Activated CD8-positive, alpha-beta T cell treated with anti-CD3 and anti-CD28 coated beads for 36 hours (primary cell): Measurements from ENCODE around the gene GCSAM. TPM values are rescaled to one million over a fixed set of nuclear protein-coding genes. Genes with fewer than 3 reads are reported as not detected.

Experiments used
- ATAC-seq: fragments of 200-7000 bp; cut with Tn5 transposase; one replicate; pipeline ENCODE4 v1.10.0; 2021; ENCODE audit warnings: mild to moderate bottlenecking, moderate library complexity
- CTCF ChIA-PET: fragments of 350-600 bp; sonication (Branson Sonifier 250); formaldehyde crosslinking; loops from one replicate; lab custom pipeline; 2021; ENCODE audit warnings: antibody characterized with exemption; lab: Charles Lee
- POLR2A ChIA-PET: fragments of 350-600 bp; sonication (Branson Sonifier 250); formaldehyde crosslinking; loops from one replicate; lab custom pipeline; 2021; ENCODE audit warnings: antibody characterized with exemption; lab: Charles Lee
- DNase-seq: peaks from one replicate; pipeline ENCODE4 v3.0.0-alpha.2; 2020
- H3K27ac Mint-ChIP-seq: one replicate; pipeline ENCODE4 v1.8.0; 2021; ENCODE audit warnings: mild to moderate bottlenecking, mixed read lengths
- H3K27me3 Mint-ChIP-seq: one replicate; pipeline ENCODE4 v1.8.0; 2021; ENCODE audit warnings: mixed read lengths
- H3K36me3 Mint-ChIP-seq: one replicate; pipeline ENCODE4 v1.8.0; 2021; ENCODE audit warnings: low read depth, mixed read lengths
- H3K4me1 Mint-ChIP-seq: one replicate; pipeline ENCODE4 v1.8.0; 2021; ENCODE audit warnings: low read depth, mixed read lengths
- H3K4me3 Mint-ChIP-seq: one replicate; pipeline ENCODE4 v1.8.0; 2021; ENCODE audit warnings: mild to moderate bottlenecking, moderate library complexity, mixed read lengths
- H3K9me3 Mint-ChIP-seq: one replicate; pipeline ENCODE4 v1.8.0; 2021; ENCODE audit warnings: mixed read lengths
- intact Hi-C: fragments of 100-400 bp; cut with micrococcal nuclease; formaldehyde crosslinking; loops from one replicate; pipeline ENCODE4 v1.10.0; 2022
- total RNA-seq, 2 experiments: library from RNA; stranded (reverse); gene quantifications; one replicate each; pipeline ENCODE4 v1.2.3, GENCODE V29; 2021
- TF ChIP-seq, protein P1 (sequence below): fragments of 200-600 bp; IDR thresholded peaks from one replicate; pipeline ENCODE4 v1.8.0; 2022; ENCODE audit warnings: antibody characterized with exemption, mild to moderate bottlenecking

GCSAM gene
- total RNA-seq, 2 experiments from 2014 or later: 9.9 to 12.9 TPM

DNA sequence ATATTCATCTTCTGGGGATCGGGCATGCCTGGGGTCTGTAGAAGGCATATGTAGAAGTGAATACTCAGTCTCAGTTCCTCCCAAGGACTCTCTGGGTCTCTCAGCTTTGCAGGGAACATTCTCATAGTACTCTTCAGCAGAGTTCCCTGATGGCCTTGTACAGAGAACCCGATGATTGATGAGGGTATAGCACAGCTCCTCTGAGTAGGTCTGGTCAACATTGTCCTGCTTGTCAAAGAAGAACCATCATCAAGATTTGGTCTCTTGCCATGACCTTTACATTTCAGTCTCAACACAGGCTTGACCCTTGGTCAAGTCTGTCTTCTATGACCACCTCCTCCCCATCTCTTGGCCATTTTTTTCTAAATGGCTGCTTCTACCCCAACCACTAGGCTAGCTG lies 9.5 kb downstream of the GCSAM start:
- CTCF ChIA-PET: interaction anchor here (0.8 to 3.3 kb wide), 3 partner anchors 12 to 24 kb away, joined by 3 to 19 read pairs (median 4); no protein-coding TSS in a partner anchor
- intact Hi-C loops: no loop called here

DNA sequence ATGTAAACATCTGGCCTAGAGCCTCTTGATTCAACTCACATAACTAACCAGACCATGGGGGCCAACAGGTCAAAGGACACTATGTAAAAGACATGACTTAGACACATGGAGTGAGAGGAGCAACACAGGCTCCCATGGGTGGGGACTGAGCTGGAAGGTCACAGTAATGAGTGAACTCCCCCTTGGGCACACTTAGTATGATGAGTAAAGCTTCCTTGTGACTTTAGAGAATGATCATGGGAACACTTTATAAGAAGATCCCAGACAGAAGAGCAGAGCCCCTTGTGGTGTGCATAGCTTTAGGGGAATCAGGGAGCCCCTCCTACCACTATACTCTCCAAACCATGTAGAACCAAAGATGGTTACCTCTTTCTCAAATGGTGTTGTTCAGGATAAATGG lies 10.2 kb downstream of the GCSAM start:
- Mint-ChIP-seq H3K27ac (no peak overlapping the region), H3K4me3 (no peak overlapping the region), H3K27me3 (no peaks in the 10 kb centered on the region), H3K4me1 (peaks cover 44% of the 10 kb centered on the region), H3K36me3 (peaks cover 14% of the 10 kb centered on the region), H3K9me3 (no peaks in the 10 kb centered on the region)
- CTCF ChIA-PET: interaction anchor here (0.8 to 3.3 kb wide), 3 partner anchors 12 to 23 kb away, joined by 3 to 19 read pairs (median 4); no protein-coding TSS in a partner anchor
- intact Hi-C loops: no loop called here
- POLR2A ChIA-PET: interaction anchor here (0.5 kb wide), 1 partner anchor 67 kb away, joined by 3 read pairs; no protein-coding TSS in a partner anchor
- DNase-seq (no peak), ATAC-seq (no peak)
- TF ChIP-seq, protein P1, sequence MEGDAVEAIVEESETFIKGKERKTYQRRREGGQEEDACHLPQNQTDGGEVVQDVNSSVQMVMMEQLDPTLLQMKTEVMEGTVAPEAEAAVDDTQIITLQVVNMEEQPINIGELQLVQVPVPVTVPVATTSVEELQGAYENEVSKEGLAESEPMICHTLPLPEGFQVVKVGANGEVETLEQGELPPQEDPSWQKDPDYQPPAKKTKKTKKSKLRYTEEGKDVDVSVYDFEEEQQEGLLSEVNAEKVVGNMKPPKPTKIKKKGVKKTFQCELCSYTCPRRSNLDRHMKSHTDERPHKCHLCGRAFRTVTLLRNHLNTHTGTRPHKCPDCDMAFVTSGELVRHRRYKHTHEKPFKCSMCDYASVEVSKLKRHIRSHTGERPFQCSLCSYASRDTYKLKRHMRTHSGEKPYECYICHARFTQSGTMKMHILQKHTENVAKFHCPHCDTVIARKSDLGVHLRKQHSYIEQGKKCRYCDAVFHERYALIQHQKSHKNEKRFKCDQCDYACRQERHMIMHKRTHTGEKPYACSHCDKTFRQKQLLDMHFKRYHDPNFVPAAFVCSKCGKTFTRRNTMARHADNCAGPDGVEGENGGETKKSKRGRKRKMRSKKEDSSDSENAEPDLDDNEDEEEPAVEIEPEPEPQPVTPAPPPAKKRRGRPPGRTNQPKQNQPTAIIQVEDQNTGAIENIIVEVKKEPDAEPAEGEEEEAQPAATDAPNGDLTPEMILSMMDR: no peak

More for the DNA sequence above, 9.5 kb downstream of the GCSAM start:
- Mint-ChIP-seq H3K9me3 (no peaks in the 10 kb centered on the region), H3K27me3 (no peaks in the 10 kb centered on the region), H3K4me3 (no peak overlapping the region), H3K4me1 (peaks cover 48% of the 10 kb centered on the region), H3K36me3 (peaks cover 15% of the 10 kb centered on the region), H3K27ac (no peak overlapping the region)
- ATAC-seq (no peak), DNase-seq (no peak)
- POLR2A ChIA-PET: interaction anchor here (0.5 kb wide), 1 partner anchor 68 kb away, joined by 3 read pairs; no protein-coding TSS in a partner anchor
- TF ChIP-seq, protein P1: no peak

GRCh38 chr3:112121577-112122547 lies 11.2 kb downstream of the GCSAM start:
- ChIA-PET POLR2A (no interaction called here), CTCF (interaction anchor here (1.9 kb wide), 1 partner anchor 11 kb away, joined by 12 read pairs; no protein-coding TSS in a partner anchor)
- H3K27ac Mint-ChIP-seq: no peak overlapping the region
- TF ChIP-seq, protein P1: no peak
- H3K4me3 Mint-ChIP-seq: no peak overlapping the region
- H3K4me1 Mint-ChIP-seq: peaks cover 39% of the 10 kb centered on the region
- H3K36me3 Mint-ChIP-seq: peaks cover 13% of the 10 kb centered on the region
- H3K27me3 Mint-ChIP-seq: no peaks in the 10 kb centered on the region
- ATAC-seq: no peak
- DNase-seq: no peak
- H3K9me3 Mint-ChIP-seq: no peaks in the 10 kb centered on the region
- intact Hi-C loops: no loop called here

- ChIA-PET CTCF (interaction anchor here (1.2 to 1.9 kb wide), 3 partner anchors 9 to 411 kb away, joined by 3 to 12 read pairs (median 3); no protein-coding TSS in a partner anchor), POLR2A (interaction anchor here (1.0 kb wide), 1 partner anchor 11 kb away, joined by 3 read pairs; no protein-coding TSS in a partner anchor)
- Mint-ChIP-seq H3K4me1 (peaks cover 30% of the 10 kb centered on the region), H3K27ac (peak overlapping the region; percentile 46), H3K9me3 (no peaks in the 10 kb centered on the region), H3K27me3 (no peaks in the 10 kb centered on the region), H3K36me3 (peaks cover 10% of the 10 kb centered on the region), H3K4me3 (peak overlapping the region; percentile 10)
- peak; percentile 27 for ATAC-seq
- no peak for DNase-seq
- intact Hi-C loops: no loop called here
- TF ChIP-seq, protein P1: no peak
Observed at GRCh38 chr3:112119962-112120836, 12.8 kb downstream of the GCSAM start.
